RWPE1 (cell line): ENCODE results near the gene UQCC2.

ENCODE experiments used
- CTCF ChIA-PET: fragments of 350-600 bp; sonication (Branson Sonifier 250); formaldehyde crosslinking; extraction: SDS; loops from one replicate; lab custom pipeline; 2021; lab: Yijun Ruan, JAX
- POLR2A ChIA-PET: fragments of 400-600 bp; formaldehyde crosslinking; extraction: SDS; loops from one replicate; lab custom pipeline; 2020; ENCODE audit warnings: antibody characterized with exemption; ENCODE audit not compliant: low non-redundant PET; lab: Yijun Ruan, JAX
- DNase-seq: peaks from one replicate; pipeline ENCODE4 v3.0.0; 2012; ENCODE audit warnings: low spot score
- H3K27ac ChIP-seq: fragments of 450-650 bp; 2 replicates; pipeline ENCODE4 v1.5.1; 2017
- TF ChIP-seq, protein P1 (sequence below): fragments of 450-650 bp; conservative IDR thresholded peaks from 2 replicates; pipeline ENCODE4 v1.5.1; 2017; ENCODE audit warnings: low read depth, mild to moderate bottlenecking

The UQCC2 gene

DNA sequence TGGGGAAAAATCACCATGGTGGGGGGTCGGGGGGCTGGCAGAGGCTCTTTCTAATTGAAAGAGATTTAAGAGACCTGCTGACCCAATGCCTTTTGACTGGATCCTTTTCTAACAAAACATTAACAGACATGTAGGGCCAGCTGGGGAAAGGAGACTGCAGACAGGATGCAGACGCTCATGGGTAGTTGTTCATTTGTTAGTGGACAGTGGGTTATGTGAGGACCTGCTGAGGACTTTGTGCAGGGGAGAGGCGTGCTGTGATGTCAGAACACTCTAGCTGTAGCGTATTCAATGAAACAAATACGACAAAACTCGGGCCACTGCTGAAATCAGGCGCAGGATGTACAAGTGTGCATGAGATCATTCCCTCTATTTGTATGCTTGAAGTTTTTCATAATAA is 34.0 kb upstream of the UQCC2 start:
- no peak for DNase-seq
- TF ChIP-seq, protein P1, sequence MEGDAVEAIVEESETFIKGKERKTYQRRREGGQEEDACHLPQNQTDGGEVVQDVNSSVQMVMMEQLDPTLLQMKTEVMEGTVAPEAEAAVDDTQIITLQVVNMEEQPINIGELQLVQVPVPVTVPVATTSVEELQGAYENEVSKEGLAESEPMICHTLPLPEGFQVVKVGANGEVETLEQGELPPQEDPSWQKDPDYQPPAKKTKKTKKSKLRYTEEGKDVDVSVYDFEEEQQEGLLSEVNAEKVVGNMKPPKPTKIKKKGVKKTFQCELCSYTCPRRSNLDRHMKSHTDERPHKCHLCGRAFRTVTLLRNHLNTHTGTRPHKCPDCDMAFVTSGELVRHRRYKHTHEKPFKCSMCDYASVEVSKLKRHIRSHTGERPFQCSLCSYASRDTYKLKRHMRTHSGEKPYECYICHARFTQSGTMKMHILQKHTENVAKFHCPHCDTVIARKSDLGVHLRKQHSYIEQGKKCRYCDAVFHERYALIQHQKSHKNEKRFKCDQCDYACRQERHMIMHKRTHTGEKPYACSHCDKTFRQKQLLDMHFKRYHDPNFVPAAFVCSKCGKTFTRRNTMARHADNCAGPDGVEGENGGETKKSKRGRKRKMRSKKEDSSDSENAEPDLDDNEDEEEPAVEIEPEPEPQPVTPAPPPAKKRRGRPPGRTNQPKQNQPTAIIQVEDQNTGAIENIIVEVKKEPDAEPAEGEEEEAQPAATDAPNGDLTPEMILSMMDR, result no peak
- peak overlapping the region; percentile 93 for H3K27ac ChIP-seq
- CTCF ChIA-PET, result interaction anchor here (0.6 to 4.5 kb wide), 7 partner anchors 15 to 305 kb away, joined by 3 to 46 read pairs (median 3); partner anchors contain the start of gene UQCC2
- POLR2A ChIA-PET, result no interaction called here

DNA sequence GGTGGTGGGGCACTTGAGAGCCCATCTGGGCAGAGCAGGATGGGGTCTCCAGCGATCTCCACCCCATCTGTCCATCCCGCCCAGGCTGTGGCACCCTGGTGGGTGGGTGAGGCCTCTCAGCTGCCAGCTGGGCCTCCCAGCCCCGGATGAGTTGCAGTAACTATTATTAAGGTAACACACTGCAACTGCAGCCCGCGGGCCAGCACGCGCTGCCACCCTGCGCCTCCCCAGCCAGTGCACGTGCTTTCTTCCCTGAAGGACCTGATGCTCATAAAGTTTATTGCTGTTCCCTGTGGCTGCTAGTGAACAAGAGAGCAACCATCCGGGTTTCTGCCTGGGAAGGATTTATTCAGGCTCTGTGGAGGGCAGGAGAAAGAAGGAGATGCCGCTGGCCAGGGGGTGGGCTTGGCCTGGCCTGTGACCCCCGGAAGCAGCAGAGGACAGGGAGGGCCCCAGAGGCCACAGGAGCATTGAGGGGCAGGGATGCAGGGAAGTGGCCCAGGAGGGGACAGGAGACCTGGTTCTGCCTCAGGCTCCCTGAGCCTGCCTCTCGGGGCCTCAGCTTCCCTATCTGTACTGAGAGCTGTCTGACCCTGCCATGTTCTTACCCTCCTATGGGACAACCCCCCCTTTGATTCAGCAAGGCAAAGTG is 33.5 kb upstream of the UQCC2 start:
- no peak for DNase-seq
- H3K27ac ChIP-seq, result peak overlapping the region; percentile 93
- ChIA-PET POLR2A (no interaction called here), CTCF (interaction anchor here (0.6 to 4.5 kb wide), 13 partner anchors 13 to 764 kb away, joined by 3 to 46 read pairs (median 3); partner anchors contain the start of gene UQCC2)
- TF ChIP-seq, protein P1, result no peak

DNA sequence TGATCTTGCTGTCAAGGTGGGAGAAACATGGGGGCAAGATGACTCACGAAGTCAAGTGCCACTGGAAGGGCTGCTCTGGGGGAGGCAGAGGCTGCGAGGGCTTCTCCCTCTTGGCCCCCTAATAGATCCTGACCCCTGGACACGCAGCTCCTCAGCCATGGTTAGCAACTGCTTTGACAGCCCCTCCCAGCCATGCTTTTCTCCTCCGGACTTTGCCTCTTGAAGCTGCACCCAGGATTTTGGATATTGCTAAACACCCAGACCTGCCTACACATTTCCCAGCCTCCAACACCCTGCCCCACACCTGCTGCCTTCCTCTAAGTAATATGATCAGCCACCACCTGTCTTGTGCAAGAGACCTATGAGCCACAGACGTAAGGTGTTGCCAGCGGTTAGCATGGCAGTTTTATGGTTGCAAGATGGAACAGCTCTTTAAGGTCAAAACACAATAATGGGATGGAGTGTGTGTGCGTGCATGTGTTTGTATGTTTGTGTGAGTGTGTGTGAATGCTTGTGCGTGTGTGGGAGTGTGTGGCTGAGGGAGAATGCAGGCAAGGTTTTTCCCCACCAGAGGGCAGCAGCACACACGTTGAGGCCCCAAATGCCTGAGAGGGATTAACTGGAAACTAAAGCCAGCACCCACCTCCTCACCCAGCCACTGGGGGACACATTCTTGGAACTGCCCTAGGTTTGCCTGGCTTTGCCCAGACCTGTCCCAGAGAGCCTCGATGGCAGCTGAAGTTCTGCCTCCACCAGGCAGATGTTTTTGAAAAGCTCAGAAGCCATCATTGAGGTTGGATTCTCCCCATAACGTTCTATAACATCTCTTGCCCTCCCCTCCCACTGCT is 32.7 kb upstream of the UQCC2 start:
- TF ChIP-seq, protein P1, result peak; percentile 92
- H3K27ac ChIP-seq, result peak overlapping the region; percentile 93
- POLR2A ChIA-PET, result no interaction called here
- DNase-seq, result peak; percentile 95
- CTCF ChIA-PET, result interaction anchor here (0.5 to 4.5 kb wide), 19 partner anchors 12 to 763 kb away, joined by 3 to 46 read pairs (median 4); partner anchors contain the start of gene UQCC2

DNA sequence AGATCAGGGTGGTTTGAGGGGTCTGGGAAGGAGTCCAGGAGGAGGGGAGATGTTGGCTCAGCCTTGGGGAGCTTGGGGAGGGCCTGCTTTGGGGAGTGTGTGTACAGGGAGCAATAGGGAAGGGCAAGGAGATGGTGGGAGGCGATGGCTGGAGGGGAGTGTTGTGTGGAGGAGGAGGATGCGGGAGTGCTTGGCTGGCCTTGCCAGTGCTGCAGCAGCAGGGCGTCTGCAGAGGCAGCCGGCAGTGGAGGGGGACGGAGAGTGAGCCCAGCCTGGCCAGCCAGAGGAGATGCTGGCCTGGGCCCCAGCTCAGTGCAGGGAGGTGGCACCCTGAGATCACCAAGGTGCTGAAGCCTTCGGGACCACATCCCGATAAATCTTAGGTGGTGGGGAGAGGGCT is 31.3 kb upstream of the UQCC2 start:
- H3K27ac ChIP-seq, result peak overlapping the region; percentile 93; the same call in 1 of the 2 replicates
- ChIA-PET CTCF (interaction anchor here (0.6 to 4.5 kb wide), 6 partner anchors 18 to 411 kb away, joined by 3 to 46 read pairs (median 4); no protein-coding TSS in a partner anchor), POLR2A (no interaction called here)

DNA sequence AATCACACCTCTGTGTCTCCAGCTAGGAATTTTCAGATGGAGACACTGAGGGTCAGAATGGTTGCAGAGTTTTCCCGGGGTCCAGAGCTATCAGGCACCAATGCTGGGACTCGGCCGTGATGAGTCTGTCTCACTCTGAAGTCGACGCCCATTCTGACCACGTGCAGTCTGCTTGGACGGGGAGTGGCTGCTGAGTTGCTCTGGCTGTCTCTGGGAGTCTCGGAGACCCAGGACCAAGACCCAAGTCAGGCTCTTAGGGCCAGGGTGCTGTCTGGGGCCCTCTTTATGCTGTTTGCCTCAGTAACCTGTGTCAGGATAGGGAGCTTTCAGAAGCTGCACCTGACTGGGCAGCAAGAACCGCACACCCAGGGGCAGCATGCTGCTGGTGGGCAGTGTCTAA is 30.6 kb upstream of the UQCC2 start:
- ChIA-PET POLR2A (no interaction called here), CTCF (interaction anchor here (1.1 kb wide), 1 partner anchor 412 kb away, joined by 3 read pairs; no protein-coding TSS in a partner anchor)
- TF ChIP-seq, protein P1, result no peak
- no peak overlapping the region; the same call in 1 of the 2 replicates for H3K27ac ChIP-seq
- DNase-seq, result no peak

More for the DNA sequence above, 31.3 kb upstream of the UQCC2 start:
- TF ChIP-seq, protein P1, result no peak
- DNase-seq, result no peak

DNA sequence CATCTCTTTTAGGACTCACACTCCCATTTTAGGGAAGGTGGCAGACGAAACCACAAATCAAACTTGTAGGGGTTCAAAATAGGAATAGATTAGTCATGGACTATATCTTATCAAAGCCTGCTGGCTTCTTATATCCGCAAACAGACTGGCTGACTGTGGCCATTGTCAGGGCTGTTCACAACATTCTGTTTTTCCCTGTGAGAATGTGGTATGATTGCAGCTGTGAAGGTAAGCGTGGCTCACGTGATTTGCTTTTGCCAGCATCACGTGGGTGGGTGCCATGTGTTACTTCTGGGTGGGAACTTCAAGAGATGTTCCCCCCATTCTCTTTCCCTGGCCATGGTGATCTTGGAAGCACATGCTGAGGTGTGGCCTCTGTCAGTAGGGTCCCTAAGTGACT is 29.3 kb upstream of the UQCC2 start:
- CTCF ChIA-PET, result no interaction called here

More for the DNA sequence above, 29.3 kb upstream of the UQCC2 start:
- H3K27ac ChIP-seq, result no peak overlapping the region
- TF ChIP-seq, protein P1, result no peak
- no peak for DNase-seq
- POLR2A ChIA-PET, result no interaction called here
